HEK293T (cell line): Measurements from ENCODE around the gene LRRC4C.

Source experiments
- ARNT ChIP-seq: fragments of 450-650 bp; IDR thresholded peaks from 2 replicates; pipeline ENCODE4 v1.6.1; 2017; ENCODE audit warnings: mild to moderate bottlenecking
- BHLHE40 ChIP-seq: fragments of 450-650 bp; IDR thresholded peaks from 2 replicates; pipeline ENCODE4 v1.6.1; 2016; ENCODE audit warnings: mild to moderate bottlenecking, moderate library complexity, borderline replicate concordance
- FOXA1 ChIP-seq: fragments of 450-650 bp; IDR thresholded peaks from 2 replicates; pipeline ENCODE4 v1.6.1; 2016; ENCODE audit warnings: mild to moderate bottlenecking
- FOXK2 ChIP-seq: fragments of 450-650 bp; IDR thresholded peaks from 2 replicates; pipeline ENCODE4 v1.6.1; 2016; ENCODE audit warnings: mild to moderate bottlenecking
- FOXM1 ChIP-seq: fragments of 450-650 bp; IDR thresholded peaks from 2 replicates; pipeline ENCODE4 v1.6.1; 2017; ENCODE audit warnings: mild to moderate bottlenecking, borderline replicate concordance
- HDGF ChIP-seq: fragments of 450-650 bp; IDR thresholded peaks from 2 replicates; pipeline ENCODE4 v1.6.1; 2017; ENCODE audit warnings: antibody characterized with exemption, borderline replicate concordance
- L3MBTL2 ChIP-seq: fragments of 450-650 bp; conservative IDR thresholded peaks from 2 replicates; pipeline ENCODE4 v1.6.1; 2016; ENCODE audit warnings: mild to moderate bottlenecking
- LEF1 ChIP-seq: fragments of 450-650 bp; IDR thresholded peaks from 2 replicates; pipeline ENCODE4 v1.6.1; 2017; ENCODE audit warnings: mild to moderate bottlenecking, borderline replicate concordance
- NFRKB ChIP-seq: fragments of 450-650 bp; IDR thresholded peaks from 2 replicates; pipeline ENCODE4 v1.6.1; 2016; ENCODE audit warnings: mild to moderate bottlenecking, moderate library complexity
- SP1 ChIP-seq: fragments of 450-650 bp; IDR thresholded peaks from 2 replicates; pipeline ENCODE4 v1.6.1; 2017
- SUZ12 ChIP-seq: fragments of 450-650 bp; IDR thresholded peaks from 2 replicates; pipeline ENCODE4 v1.6.1; 2016; ENCODE audit warnings: mild to moderate bottlenecking
- TARDBP ChIP-seq: fragments of 450-650 bp; IDR thresholded peaks from 2 replicates; pipeline ENCODE4 v1.6.1; 2016
- ZNF384 ChIP-seq: fragments of 450-650 bp; IDR thresholded peaks from 2 replicates; pipeline ENCODE4 v1.6.1; 2016

DNA sequence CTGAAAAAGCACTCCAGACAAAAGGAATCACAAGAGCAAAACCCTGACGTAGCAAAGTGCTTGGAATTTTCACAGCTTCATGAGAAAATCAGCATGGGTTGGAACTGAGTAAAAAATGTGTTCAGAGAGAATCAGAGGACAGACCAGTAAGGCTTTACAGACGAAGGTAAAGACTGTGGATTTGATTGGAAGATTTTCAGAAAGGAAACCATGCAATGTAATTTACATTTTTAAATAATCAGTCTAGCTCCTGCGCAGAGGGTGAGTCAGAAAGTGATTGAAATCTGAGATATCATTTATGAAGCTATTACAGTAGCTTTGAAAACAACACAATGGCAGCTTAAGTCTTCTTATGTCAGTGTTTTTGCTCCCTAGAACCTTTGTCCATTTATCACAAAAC lies 1122.3 kb downstream of the LRRC4C start:
- no peak for TF ChIP-seq L3MBTL2
- TF ChIP-seq BHLHE40, result no peak
- TF ChIP-seq SUZ12, result no peak
- no peak for TF ChIP-seq ARNT
- TF ChIP-seq HDGF, result no peak
- no peak for TF ChIP-seq ZNF384
- no peak for TF ChIP-seq FOXA1
- TF ChIP-seq LEF1, result no peak
- no peak for TF ChIP-seq FOXM1
- no peak for TF ChIP-seq TARDBP
- TF ChIP-seq SP1, result no peak
- TF ChIP-seq FOXK2, result no peak
- no peak for TF ChIP-seq NFRKB
